ENCODE measurements around the gene SPINK4. TPM values are rescaled to one million over a fixed set of nuclear protein-coding genes. Genes with fewer than 3 reads are reported as not detected.

SPINK4 gene
- polyA plus RNA-seq, 3 donors = not detected

DNA sequence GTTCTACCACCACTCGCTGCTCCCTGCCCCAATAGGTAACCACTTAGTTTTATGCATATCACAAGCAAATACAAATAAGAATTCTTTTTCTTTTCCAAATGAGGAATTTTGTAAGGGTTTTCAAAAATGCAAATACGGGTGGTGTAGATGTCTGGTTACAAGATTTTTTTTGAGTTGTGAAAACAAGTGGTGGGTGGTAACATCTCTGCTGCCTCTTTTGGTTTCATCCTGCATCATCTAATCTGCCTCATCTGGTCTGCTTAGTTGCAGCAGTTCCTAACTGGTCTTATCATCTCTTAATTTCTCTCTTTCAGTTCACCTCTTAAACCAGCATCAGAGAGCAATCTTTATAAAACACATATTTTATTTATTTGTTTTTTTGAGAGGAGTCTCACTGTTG is 55.6 kb downstream of the SPINK4 start:
- Histone ChIP-seq H3K27me3 (ENCODE audit: control insufficient read depth in 2 of 2, insufficient read depth in 2 of 2, low read length in 2 of 2) (no peaks in the 10 kb centered on the region), H3K79me2 (ENCODE audit: insufficient read depth, low read length) (peaks cover 96% of the 10 kb centered on the region), H3K9me3 (replicated peaks in 1 of 2; ENCODE audit: control insufficient read depth in 1 of 2, insufficient read depth in 1 of 2, low read length in 2 of 2) (no peaks in the 10 kb centered on the region), H3K27ac (ENCODE audit: low read depth in 1 of 2, low read length in 2 of 2) (peak overlapping the region in 1 of 2 donors; percentile 80), H4K20me1 (ENCODE audit: insufficient read depth, low read length) (peaks cover 8% of the 10 kb centered on the region), H2AFZ (ENCODE audit: insufficient read depth, low read depth, low read length, poor library complexity, severe bottlenecking) (no peak overlapping the region), H3K36me3 (replicated peaks in 1 of 2; ENCODE audit: control insufficient read depth in 1 of 2, insufficient read depth in 2 of 2, low read length in 2 of 2) (peaks cover 30 to 79% of the 10 kb centered on the region in 2 donors), H3K4me1 (ENCODE audit: control insufficient read depth in 1 of 2, insufficient read depth in 2 of 2, low read length in 2 of 2) (peaks cover 29 to 37% of the 10 kb centered on the region in 2 donors), H3K9ac (ENCODE audit: insufficient read depth, low read length, poor library complexity, severe bottlenecking) (no peak overlapping the region), H3K4me3 (replicated peaks in 1 of 3; ENCODE audit: low read depth in 2 of 3, low read length in 3 of 3) (no peak overlapping the region), H3K4me2 (replicated peaks; ENCODE audit: extremely low read depth, low read length, poor library complexity, severe bottlenecking) (no peak overlapping the region)
- Mint-ChIP-seq H3K27ac (peak overlapping the region in 4 of 7 donors; percentile 34 to 78 (median 54)), H3K4me3 (no peak overlapping the region), H3K4me1 (peaks cover 61% of the 10 kb centered on the region), H3K27me3 (ENCODE audit: low read depth in 3 of 3) (no peaks in the 10 kb centered on the region), H3K36me3 (peaks cover 60 to 71% of the 10 kb centered on the region in 2 donors), H3K9me3 (no peaks in the 10 kb centered on the region)
- intact Hi-C loops (cut with micrococcal nuclease) = loop anchor here in 1 of 2 donors (10.0 kb wide), 1 partner anchor 179 kb away; the partner anchor contains the start of gene NOL6
- no peak for DNase-seq
- TF ChIP-seq CTCF (IDR thresholded peaks at IDR 0.05) = no peak
- WGBS (ENCODE audit: insufficient coverage) = no CpG with 5 or more reads among the region's 2 CpGs

DNA sequence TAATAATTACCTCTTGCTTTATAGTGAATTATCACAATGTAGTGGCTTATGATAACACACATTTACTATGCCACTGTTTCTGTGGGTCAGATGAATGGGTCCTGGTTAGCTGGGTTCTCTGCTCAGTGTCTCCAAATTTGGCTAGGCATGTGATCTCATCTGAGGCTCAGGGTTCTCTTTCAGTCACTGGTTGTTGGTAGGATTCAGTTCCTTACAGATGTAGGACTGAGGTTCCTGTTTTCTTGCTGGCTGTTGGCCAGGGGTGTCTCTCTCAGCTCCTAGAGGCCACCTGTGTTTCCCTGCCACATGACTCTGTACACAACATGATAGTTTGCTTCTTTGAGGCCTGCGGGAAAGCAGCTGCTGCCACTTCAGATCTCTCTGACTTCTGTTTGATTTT is 57.5 kb downstream of the SPINK4 start:
- H3K79me2 ChIP-seq (ENCODE audit: insufficient read depth, low read length) = peaks cover 89% of the 10 kb centered on the region
- peak; percentile 69 to 79 (median 78) for DNase-seq
- H3K4me1 Mint-ChIP-seq = peaks cover 44% of the 10 kb centered on the region

More for the DNA sequence above, 57.5 kb downstream of the SPINK4 start:
- H3K9me3 ChIP-seq (replicated peaks in 1 of 2; ENCODE audit: control insufficient read depth in 1 of 2, insufficient read depth in 1 of 2, low read length in 2 of 2) = no peaks in the 10 kb centered on the region
- no peak overlapping the region for H2AFZ ChIP-seq (ENCODE audit: insufficient read depth, low read depth, low read length, poor library complexity, severe bottlenecking)
- peak overlapping the region; percentile 1 to 80 for H3K27ac ChIP-seq (ENCODE audit: low read depth in 1 of 2, low read length in 2 of 2)
- H3K4me2 ChIP-seq (replicated peaks; ENCODE audit: extremely low read depth, low read length, poor library complexity, severe bottlenecking) = no peak overlapping the region
- peaks cover 14% of the 10 kb centered on the region for H4K20me1 ChIP-seq (ENCODE audit: insufficient read depth, low read length)
- TF ChIP-seq CTCF (IDR thresholded peaks at IDR 0.05) = no peak
- H3K27me3 ChIP-seq (ENCODE audit: control insufficient read depth in 2 of 2, insufficient read depth in 2 of 2, low read length in 2 of 2) = no peaks in the 10 kb centered on the region
- intact Hi-C loops (cut with micrococcal nuclease) = loop anchor here in 1 of 2 donors (10.0 kb wide), 1 partner anchor 177 kb away; the partner anchor contains the start of gene NOL6
- Mint-ChIP-seq H3K9me3 (no peaks in the 10 kb centered on the region), H3K27ac (peak overlapping the region; percentile 78 to 92 (median 87)), H3K27me3 (ENCODE audit: low read depth in 3 of 3) (no peaks in the 10 kb centered on the region), H3K4me3 (no peak overlapping the region), H3K36me3 (peaks cover 65 to 72% of the 10 kb centered on the region in 2 donors)
- H3K36me3 ChIP-seq (replicated peaks in 1 of 2; ENCODE audit: control insufficient read depth in 1 of 2, insufficient read depth in 2 of 2, low read length in 2 of 2) = peaks cover 43 to 91% of the 10 kb centered on the region in 2 donors
- peaks cover 19 to 20% of the 10 kb centered on the region in 2 donors for H3K4me1 ChIP-seq (ENCODE audit: control insufficient read depth in 1 of 2, insufficient read depth in 2 of 2, low read length in 2 of 2)
- no peak overlapping the region for H3K4me3 ChIP-seq (replicated peaks in 1 of 3; ENCODE audit: low read depth in 2 of 3, low read length in 3 of 3)
- H3K9ac ChIP-seq (ENCODE audit: insufficient read depth, low read length, poor library complexity, severe bottlenecking) = peak overlapping the region; percentile 15
- WGBS (ENCODE audit: insufficient coverage) = 0% methylated on average over 1 of the region's 1 CpG

Other genes starting within 250 kb of the SPINK4 start
- 10 to 100 TPM; 17.9 to 21.7 (median 20.9) TPM for gene APTX, start 238.5 kb upstream of the SPINK4 start, polyA plus RNA-seq
- gene DNAJA1, start 214.9 kb upstream of the SPINK4 start, polyA plus RNA-seq = 100 to 1,000 TPM in 1 of 3 donors, 10 to 100 TPM in 2; 73.3 to 112 (median 93.6) TPM
- gene SMU1, start 163.5 kb upstream of the SPINK4 start, polyA plus RNA-seq = 10 to 100 TPM in 2 of 3 donors, 1 to 10 TPM in 1; 8.0 to 21.7 (median 19.3) TPM
- gene B4GALT1, start 72.8 kb upstream of the SPINK4 start, polyA plus RNA-seq = 10 to 100 TPM; 27.6 to 53.7 (median 38.6) TPM
- 10 to 100 TPM; 41.8 to 94.5 (median 93.6) TPM for gene BAG1, start 24.5 kb downstream of the SPINK4 start, polyA plus RNA-seq
- gene CHMP5, start 24.9 kb downstream of the SPINK4 start, polyA plus RNA-seq = 10 to 100 TPM; 33.5 to 72.5 (median 65.0) TPM
- gene NFX1, start 50.3 kb downstream of the SPINK4 start, polyA plus RNA-seq = 10 to 100 TPM in 1 of 3 donors, 1 to 10 TPM in 2; 4.3 to 26.3 (median 8.1) TPM
- gene AQP7, start 162.4 kb downstream of the SPINK4 start, polyA plus RNA-seq = not detected
- under 1 TPM; 0.39 to 0.70 (median 0.63) TPM for gene AQP3, start 207.4 kb downstream of the SPINK4 start, polyA plus RNA-seq
- gene NOL6, start 233.8 kb downstream of the SPINK4 start, polyA plus RNA-seq = 10 to 100 TPM in 2 of 3 donors, 1 to 10 TPM in 1; 4.6 to 21.9 (median 10.1) TPM